Panc1 (cell line): Measurements from ENCODE around the gene MAMDC2. TPM values are rescaled to one million over a fixed set of nuclear protein-coding genes. Genes with fewer than 3 reads are reported as not detected.

Source experiments
- ATAC-seq: fragments of 200-7000 bp; cut with Tn5 transposase; 2 replicates; pipeline ENCODE4 v1.9.1; 2020; ENCODE audit warnings: mild to moderate bottlenecking, moderate library complexity
- BruUV-seq: library from RNA; stranded (reverse); fragments of 400-500 nt; replicated peaks from 2 replicates; lab custom pipeline; 2021; lab: Mats Ljungman, UMichigan
- CTCF ChIA-PET: fragments of 300-600 bp; sonication (Branson Sonifier 250); formaldehyde crosslinking; loops from one replicate; lab custom pipeline; 2022; ENCODE audit warnings: antibody characterized with exemption; lab: Charles Lee
- POLR2A ChIA-PET: fragments of 300-600 bp; sonication (Branson Sonifier 250); formaldehyde crosslinking; loops from one replicate; lab custom pipeline; 2022; ENCODE audit warnings: antibody characterized with exemption; lab: Charles Lee
- DNase-seq: peaks from one replicate; pipeline ENCODE4 v3.0.0-alpha.2; 2010; ENCODE audit warnings: low read depth, low spot score
- H3K27ac ChIP-seq: 2 replicates; pipeline ENCODE4 v1.5.1; 2011; ENCODE audit warnings: mild to moderate bottlenecking, low read length, inconsistent platforms
- H3K27me3 ChIP-seq: fragments of 200-500 bp; sonication (Bioruptor generic); 2 replicates; pipeline ENCODE4 v1.6.0; 2014; ENCODE audit warnings: low read length, inconsistent platforms; ENCODE audit not compliant: control insufficient read depth, insufficient read depth
- H3K36me3 ChIP-seq: fragments of 200-500 bp; sonication (Bioruptor generic); 2 replicates; pipeline ENCODE4 v1.5.1; 2014; ENCODE audit warnings: inconsistent platforms, mild to moderate bottlenecking, low read length, moderate library complexity; ENCODE audit not compliant: control insufficient read depth, insufficient read depth
- H3K4me1 ChIP-seq: 2 replicates; pipeline ENCODE4 v1.5.1; 2011; ENCODE audit warnings: inconsistent platforms, mild to moderate bottlenecking, low read length, moderate library complexity; ENCODE audit not compliant: control insufficient read depth, insufficient read depth
- H3K4me3 ChIP-seq, 2 experiments: 2 replicates each; pipeline ENCODE4 v1.5.1; 2011 to 2012; ENCODE audit warnings: low read depth in 2 of 2, low read length in 2 of 2, mild to moderate bottlenecking in 2 of 2, inconsistent platforms in 1 of 2, moderate library complexity in 1 of 2
- H3K9me3 ChIP-seq: fragments of 200-500 bp; sonication (Bioruptor generic); 2 replicates; pipeline ENCODE4 v1.5.1; 2014; ENCODE audit warnings: low read depth, mild to moderate bottlenecking, inconsistent platforms, low read length, moderate library complexity; ENCODE audit not compliant: control insufficient read depth, insufficient read depth
- POLR2AphosphoS5 ChIP-seq: IDR thresholded peaks from 2 replicates; pipeline ENCODE4 v1.6.1; 2012; ENCODE audit warnings: mild to moderate bottlenecking, low read depth, low read length, moderate library complexity
- SIN3A ChIP-seq: IDR thresholded peaks from 2 replicates; pipeline ENCODE4 v1.6.1; 2012; ENCODE audit warnings: low read depth, mild to moderate bottlenecking, low read length, moderate library complexity, borderline replicate concordance; ENCODE audit not compliant: insufficient read depth
- TCF7L2 ChIP-seq: IDR thresholded peaks from 2 replicates; pipeline ENCODE4 v1.6.1; 2011; ENCODE audit warnings: mild to moderate bottlenecking, low read depth, low read length, inconsistent platforms
- in situ Hi-C: cut with HindIII; loops from 2 replicates; pipeline ENCODE4 v1.10.0; 2016; ENCODE audit warnings: low sequenced_read_pairs, low pct_unique_long_range_greater_than_20kb
- intact Hi-C: fragments of 100-400 bp; cut with micrococcal nuclease; formaldehyde crosslinking; loops from one replicate; pipeline ENCODE4 v1.10.0; 2022; ENCODE audit not compliant: unreplicated experiment
- total RNA-seq: library from RNA; stranded (reverse); gene quantifications from one replicate; pipeline ENCODE4 v1.2.1, GENCODE V29; 2021; ENCODE audit not compliant: unreplicated experiment
- TF ChIP-seq, protein P1 (sequence below): fragments of 450-650 bp; IDR thresholded peaks from 2 replicates; pipeline ENCODE4 v1.5.1; 2017; ENCODE audit warnings: mild to moderate bottlenecking
- TF ChIP-seq, protein P2 (sequence below), 2 experiments: IDR thresholded peaks; 2 replicates each; pipeline ENCODE4 v1.6.1; 2011 to 2012; ENCODE audit warnings: low read depth in 2 of 2, control low read depth in 1 of 2, low read length in 1 of 2, mild to moderate bottlenecking in 1 of 2, moderate library complexity in 1 of 2; ENCODE audit not compliant: insufficient read depth in 1 of 2

MAMDC2 gene
- total RNA-seq, 1 experiment from 2014 or later, result 1.5 TPM

DNA sequence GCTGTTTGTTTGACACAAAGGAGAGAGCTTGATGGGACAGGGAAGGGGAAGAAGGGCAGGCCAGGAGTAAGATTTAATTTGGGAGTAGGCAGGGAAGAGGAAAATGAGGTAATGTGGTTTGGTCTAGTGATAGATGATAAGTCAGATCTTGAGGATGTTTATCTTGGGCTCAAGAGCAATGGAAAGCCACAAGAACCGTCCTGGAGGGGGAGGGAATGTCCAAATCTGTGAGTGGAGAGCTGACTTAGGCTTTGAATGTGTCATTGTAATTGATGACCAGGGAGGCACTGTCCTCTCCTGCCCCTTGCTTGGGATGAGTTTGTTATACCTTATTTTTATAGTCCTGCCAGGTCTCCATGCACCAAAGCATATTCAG lies 37.5 kb downstream of the MAMDC2 start:
- CTCF ChIA-PET, result no interaction called here
- DNase-seq (no peak), ATAC-seq (no peak)
- Histone ChIP-seq H3K9me3 (no peaks in the 10 kb centered on the region), H3K4me1 (no peaks in the 10 kb centered on the region), H3K36me3 (no peaks in the 10 kb centered on the region), H3K27me3 (no peaks in the 10 kb centered on the region), H3K4me3 (no peak overlapping the region), H3K27ac (no peak overlapping the region)
- BruUV-seq, result no TSS peak
- in situ Hi-C loops (no loop called here), intact Hi-C loops (no loop called here)
- TF ChIP-seq, protein P1, sequence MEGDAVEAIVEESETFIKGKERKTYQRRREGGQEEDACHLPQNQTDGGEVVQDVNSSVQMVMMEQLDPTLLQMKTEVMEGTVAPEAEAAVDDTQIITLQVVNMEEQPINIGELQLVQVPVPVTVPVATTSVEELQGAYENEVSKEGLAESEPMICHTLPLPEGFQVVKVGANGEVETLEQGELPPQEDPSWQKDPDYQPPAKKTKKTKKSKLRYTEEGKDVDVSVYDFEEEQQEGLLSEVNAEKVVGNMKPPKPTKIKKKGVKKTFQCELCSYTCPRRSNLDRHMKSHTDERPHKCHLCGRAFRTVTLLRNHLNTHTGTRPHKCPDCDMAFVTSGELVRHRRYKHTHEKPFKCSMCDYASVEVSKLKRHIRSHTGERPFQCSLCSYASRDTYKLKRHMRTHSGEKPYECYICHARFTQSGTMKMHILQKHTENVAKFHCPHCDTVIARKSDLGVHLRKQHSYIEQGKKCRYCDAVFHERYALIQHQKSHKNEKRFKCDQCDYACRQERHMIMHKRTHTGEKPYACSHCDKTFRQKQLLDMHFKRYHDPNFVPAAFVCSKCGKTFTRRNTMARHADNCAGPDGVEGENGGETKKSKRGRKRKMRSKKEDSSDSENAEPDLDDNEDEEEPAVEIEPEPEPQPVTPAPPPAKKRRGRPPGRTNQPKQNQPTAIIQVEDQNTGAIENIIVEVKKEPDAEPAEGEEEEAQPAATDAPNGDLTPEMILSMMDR, result no peak
- TF ChIP-seq SIN3A (no peak), TCF7L2 (no peak), POLR2AphosphoS5 (no peak)
- TF ChIP-seq, protein P2, sequence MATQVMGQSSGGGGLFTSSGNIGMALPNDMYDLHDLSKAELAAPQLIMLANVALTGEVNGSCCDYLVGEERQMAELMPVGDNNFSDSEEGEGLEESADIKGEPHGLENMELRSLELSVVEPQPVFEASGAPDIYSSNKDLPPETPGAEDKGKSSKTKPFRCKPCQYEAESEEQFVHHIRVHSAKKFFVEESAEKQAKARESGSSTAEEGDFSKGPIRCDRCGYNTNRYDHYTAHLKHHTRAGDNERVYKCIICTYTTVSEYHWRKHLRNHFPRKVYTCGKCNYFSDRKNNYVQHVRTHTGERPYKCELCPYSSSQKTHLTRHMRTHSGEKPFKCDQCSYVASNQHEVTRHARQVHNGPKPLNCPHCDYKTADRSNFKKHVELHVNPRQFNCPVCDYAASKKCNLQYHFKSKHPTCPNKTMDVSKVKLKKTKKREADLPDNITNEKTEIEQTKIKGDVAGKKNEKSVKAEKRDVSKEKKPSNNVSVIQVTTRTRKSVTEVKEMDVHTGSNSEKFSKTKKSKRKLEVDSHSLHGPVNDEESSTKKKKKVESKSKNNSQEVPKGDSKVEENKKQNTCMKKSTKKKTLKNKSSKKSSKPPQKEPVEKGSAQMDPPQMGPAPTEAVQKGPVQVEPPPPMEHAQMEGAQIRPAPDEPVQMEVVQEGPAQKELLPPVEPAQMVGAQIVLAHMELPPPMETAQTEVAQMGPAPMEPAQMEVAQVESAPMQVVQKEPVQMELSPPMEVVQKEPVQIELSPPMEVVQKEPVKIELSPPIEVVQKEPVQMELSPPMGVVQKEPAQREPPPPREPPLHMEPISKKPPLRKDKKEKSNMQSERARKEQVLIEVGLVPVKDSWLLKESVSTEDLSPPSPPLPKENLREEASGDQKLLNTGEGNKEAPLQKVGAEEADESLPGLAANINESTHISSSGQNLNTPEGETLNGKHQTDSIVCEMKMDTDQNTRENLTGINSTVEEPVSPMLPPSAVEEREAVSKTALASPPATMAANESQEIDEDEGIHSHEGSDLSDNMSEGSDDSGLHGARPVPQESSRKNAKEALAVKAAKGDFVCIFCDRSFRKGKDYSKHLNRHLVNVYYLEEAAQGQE (IDR thresholded peaks at IDR 0.05; ENCODE audit: insufficient read depth in 1 of 2, low read depth in 2 of 2, low read length in 1 of 2), result no peak
- POLR2A ChIA-PET, result no interaction called here

DNA sequence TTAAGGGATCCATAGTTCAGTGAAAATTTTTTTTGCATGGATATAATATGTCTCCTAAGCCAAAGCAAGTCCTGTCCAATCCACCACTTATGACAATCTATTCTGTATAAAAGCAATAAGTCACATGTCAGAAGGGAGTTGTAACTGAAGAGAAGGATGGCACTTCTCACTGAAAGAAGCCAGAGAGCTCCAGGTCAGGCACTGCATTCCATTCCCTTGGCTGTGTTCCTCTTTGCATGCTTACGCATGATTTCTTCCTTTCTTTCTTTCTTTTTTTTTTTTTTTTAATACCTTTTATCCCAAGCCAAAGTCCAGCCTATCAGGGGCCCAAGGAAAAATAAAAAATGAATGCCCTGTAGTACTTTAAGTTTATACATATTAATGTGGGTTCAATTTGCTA lies 39.8 kb downstream of the MAMDC2 start:
- CTCF ChIA-PET, result no interaction called here
- Histone ChIP-seq H3K4me3 (no peak overlapping the region), H3K27me3 (no peaks in the 10 kb centered on the region), H3K36me3 (no peaks in the 10 kb centered on the region), H3K27ac (no peak overlapping the region), H3K9me3 (no peaks in the 10 kb centered on the region), H3K4me1 (no peaks in the 10 kb centered on the region)
- intact Hi-C loops (no loop called here), in situ Hi-C loops (no loop called here)
- TF ChIP-seq SIN3A (no peak), TCF7L2 (no peak), POLR2AphosphoS5 (no peak)
- TF ChIP-seq, protein P2 (IDR thresholded peaks at IDR 0.05; ENCODE audit: insufficient read depth in 1 of 2, low read depth in 2 of 2, low read length in 1 of 2), result no peak
- TF ChIP-seq, protein P1, result no peak
- POLR2A ChIA-PET, result no interaction called here
- ATAC-seq (no peak), DNase-seq (no peak)
- no TSS peak for BruUV-seq
